Mucosa of gallbladder (tissue), 1 donor: Measurements from ENCODE around the gene CELF2. TPM values are rescaled to one million over a fixed set of nuclear protein-coding genes. Genes with fewer than 3 reads are reported as not detected.

ENCODE experiments used
- DNase-seq: peaks from one replicate; pipeline ENCODE4 v3.0.0-alpha.2; 2020; ENCODE audit warnings: low spot score
- total RNA-seq: library from RNA; stranded (reverse); gene quantifications from one replicate; pipeline ENCODE4 v1.2.1, GENCODE V29; 2021
- donor health status: DM: no; HTN: no; CAD: no.

CELF2 gene
- total RNA-seq, 1 donor from 2014 or later: 24.6 TPM

DNA sequence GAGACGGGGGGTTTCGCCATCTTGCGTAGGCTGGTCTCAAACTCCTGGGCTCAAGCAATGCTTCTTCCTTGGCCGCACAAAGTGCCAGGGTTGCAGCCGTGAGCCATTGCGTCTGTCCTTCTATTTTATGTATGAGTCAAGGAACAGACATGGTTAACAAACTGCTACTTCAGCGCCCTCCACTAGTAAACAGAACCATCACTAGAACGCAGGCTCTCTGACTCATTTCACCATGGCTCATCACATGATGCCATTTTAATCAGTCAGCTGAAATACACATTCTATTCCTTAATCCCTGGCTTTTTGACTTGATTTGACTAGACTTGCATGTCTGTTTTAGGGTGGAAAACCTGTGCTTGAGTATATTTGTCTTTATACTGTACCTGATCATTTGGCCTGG, 41.3 kb downstream of the CELF2 start:
- DNase-seq: no peak

DNA sequence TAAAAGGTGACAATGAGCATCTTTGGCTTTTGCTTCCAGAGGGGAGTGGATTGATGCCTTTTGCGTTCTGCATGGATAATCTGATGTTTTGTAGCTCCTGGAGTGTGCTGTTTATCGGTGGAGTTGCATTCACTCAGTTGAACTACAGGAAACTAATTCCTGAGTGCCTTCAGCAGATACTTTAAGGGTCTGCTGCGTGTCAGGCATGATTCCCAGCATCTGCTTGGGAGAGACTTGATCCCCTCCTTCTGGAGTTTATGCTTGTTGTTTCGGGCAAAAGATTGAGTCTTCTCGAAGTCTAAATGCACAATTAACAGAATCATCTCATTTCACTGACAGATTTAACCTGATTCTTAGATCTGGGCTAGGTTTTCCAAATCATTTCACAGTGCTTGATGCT, 46.2 kb downstream of the CELF2 start:
- DNase-seq: no peak

DNA sequence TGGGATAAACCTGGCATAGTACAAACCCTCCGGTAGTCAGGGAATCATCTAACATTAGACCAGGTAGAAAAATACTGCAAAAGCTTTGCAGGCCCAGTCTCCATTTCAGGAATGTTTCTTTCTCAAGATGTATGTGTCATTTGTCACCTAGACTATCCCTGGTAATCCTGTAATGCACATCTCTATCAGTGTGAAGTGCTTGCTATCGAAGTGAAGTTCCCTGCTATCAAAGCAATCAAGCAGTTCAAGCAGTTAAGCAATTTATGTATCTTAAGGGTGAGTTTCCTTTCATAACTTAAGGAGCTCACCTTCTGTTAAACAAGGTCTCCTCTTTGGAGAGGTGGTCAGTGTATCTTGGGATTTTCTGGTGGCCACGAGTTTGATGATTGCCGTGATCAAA, 47.2 kb downstream of the CELF2 start:
- DNase-seq: no peak

DNA sequence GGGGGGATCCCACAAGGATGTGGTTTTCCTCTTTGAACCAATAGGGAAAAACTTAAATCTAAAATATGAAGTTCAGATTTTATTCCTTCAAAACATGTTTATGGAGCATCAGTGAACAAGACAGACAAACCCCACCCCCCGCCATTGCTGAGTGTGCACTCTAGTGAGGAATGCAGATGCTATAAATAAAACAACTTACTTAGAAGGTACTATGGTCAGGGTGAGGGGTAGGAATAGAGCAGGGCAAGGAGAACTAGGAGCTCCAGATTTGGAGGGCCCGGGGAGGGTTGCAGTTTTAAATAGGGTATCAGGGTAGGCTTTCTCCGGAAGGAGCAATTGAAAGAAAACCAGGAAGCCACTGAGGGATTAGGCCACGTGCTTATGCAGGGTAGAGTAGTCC, 47.9 kb downstream of the CELF2 start:
- no peak for DNase-seq

DNA sequence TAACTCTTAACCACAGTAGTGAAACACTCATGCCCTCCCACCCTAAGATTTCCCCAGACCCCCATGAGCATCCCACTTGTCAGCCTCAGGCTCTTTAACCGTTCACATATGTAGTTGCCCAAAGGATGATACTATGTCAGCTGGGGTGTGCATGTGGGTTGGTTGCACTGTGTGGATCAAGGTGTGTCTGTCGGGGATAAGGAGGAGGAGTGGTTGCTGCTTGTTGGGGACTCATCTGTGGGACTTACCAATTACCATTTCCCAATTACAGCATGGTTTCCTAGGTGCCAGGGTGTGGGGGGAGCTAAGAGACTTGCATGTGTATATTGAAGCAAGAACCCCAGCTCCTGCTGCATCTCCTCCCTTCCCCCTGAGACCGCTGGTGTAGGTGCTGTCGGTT, 48.8 kb downstream of the CELF2 start:
- DNase-seq: no peak

DNA sequence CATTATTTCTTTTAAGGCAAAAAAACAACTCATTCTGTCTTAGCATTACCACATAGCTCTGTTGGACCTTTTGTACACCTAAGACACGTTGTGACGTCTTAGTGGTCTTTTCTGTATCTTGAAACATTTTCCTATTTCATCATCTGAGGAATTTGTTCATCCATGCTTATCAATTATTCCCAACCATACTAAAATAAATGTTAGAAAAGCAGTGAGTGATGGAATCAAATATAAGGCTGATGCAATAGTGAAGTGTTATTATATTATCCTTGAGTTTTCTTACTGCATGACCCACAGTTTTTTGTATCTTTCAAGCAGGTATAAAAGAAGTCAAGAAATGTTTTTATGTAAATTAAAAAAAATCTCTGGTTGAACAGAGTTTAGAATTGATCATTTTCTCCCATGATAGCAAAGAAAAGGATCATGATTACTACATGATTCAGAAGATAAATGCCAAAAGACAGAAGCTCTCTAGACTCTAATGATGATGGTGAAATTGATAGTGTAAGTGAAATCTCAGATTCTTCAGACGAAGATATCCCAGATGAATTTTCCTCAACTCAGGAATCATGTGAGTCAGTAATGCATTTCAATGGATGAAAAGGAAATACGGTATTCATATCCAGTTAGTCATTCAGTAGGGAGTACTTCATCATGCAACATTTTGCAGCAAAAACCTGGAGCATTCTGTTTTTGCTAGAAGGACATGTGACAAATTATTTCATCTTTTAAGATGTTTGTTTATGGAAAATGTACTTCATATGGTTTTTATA, 51.4 kb downstream of the CELF2 start:
- DNase-seq: no peak

DNA sequence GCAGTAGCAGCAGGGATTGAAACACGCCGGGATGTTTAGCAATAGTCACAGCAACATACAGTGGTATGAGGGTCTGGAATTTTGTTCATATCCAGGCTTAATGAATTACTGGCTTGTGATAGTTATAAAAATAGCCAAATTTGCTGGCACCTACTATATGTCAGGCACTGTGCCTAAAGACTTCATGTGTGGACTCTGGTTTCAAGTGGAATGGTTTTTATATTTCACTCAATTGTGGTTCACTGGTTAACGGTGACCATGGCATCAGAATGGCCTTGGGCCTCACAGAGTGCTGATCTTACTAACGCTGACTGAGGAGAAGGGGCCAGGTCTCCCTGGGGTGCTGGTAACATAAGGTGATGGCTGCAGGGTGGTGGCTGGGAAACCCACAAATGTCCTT, 55.7 kb downstream of the CELF2 start:
- DNase-seq: no peak

DNA sequence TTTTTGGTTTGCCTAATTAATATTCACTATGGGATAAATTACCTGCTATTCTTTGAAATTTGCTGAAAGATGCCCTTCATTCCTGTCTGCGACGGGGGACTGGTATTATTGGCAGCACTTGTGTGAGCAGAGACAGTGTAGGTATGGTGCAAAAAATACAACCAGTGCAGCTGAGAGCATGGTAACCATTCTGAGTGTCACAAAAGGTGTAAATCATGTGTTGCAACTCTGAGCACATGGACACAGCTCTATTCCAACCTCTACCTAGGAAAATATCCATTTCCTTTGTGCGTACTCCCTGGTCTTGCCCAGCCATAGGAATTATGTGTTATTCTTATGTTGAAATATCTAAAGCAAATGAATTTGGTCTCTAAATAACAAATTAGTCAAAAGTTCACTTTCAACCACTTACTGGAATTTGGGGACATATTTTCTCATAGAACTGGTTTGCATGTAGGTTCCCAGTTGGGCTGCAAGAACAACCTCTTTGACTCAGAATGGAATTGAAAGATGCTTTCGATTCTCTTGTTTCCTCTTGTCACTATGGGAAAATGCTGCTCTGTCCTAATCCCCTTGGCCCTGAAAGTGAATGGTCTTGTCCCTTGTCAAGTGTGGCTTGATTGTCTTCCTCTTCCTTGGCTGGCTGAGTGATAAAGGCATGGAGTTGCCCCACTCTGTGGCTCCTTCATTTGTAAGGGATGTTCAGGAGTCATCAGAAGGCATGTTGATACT, 57.0 kb downstream of the CELF2 start:
- no peak for DNase-seq

DNA sequence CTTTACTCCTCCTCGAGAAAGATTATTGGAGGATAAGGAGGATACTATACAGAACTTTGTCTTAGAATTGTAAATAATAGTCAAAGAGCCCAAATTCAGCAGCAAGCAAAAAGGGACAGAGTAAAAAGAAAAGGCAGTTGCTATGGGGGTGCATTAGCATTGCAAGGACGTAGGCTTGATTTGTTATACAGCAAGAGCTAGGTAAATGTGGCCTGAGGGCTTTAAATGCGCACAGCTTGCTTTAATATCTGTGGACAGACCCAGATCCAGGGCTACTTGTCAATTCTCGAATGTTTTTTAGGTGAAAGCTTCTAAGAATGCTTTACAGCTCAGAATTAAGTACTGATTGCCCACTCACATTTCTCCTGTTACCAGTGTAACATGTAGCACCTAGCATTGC, 58.5 kb downstream of the CELF2 start:
- no peak for DNase-seq

DNA sequence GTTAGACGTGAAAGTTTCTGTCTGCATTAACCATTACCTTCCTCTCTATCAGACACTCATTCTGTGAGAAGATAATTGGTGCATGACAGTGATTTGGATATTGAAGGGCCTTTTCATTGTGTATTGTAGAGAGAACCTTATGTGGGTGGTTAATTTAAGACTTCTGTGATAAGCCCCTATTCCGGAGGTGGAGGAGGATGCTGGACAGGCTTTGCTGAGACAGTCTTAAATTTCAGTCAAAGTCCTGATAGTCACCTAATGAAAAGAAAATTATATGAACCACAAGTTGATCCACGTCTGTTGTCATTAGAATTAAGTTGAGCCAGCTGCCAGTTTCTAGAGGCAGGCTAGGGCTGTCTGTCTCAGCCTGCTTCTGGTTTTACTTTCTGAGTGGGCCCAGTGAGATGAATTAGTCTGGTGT, 62.9 kb downstream of the CELF2 start:
- no peak for DNase-seq

DNA sequence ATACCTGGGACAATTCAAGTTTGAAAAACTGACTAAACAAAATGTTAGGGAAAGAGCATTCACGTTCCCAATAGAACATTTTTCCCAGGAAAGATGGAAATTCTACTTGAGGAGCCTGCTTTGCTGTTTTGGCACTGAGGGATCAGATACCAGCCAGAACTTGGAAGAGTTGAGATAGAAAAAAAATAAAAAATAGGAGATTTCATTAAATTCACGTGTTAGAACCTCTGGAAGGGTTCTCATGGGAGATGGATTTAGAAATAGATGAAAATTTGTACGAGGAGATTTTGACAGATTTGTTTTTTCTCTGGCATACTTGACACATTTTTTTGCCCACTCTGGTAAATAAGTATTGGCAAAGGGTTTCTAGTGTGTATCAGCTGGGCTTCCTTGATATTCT, 63.7 kb downstream of the CELF2 start:
- DNase-seq: no peak

DNA sequence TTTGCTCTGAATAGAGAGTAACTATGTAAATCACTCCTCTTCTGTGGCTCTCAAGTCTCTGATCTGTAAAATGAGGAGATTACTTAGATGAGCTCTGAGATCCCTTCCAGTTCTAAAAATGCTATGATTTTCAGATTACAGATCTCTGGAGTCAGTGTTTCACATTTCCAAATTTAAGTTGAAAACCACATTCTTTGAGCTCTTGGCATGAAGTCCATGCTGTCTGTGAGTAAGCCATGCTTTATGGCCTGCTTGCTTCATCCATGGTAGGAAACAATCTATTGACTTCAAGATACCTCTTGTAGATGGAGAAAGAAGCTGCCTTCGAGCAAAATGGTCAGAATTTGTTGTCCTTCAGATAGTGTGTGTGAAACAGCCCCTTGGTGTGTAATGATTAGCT, 64.9 kb downstream of the CELF2 start:
- DNase-seq: no peak

DNA sequence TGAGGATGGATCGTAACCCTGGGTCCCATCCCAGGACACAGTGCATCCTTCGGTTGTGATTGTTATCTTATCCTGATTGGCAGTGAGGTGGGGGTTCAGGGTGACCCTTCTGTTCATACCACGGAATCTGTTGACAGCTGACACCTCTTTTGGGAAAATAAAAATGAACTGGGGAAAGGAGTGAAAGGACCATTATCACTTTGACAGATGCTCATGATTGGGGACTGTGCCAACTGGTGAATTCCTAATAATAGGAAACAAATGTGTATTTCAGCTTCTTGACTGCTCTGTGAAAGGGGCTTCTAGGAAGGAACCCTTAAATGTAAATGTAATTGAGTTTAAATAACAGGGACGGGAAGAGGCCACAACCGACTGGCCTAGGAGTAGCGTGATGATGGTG, 65.4 kb downstream of the CELF2 start:
- no peak for DNase-seq

DNA sequence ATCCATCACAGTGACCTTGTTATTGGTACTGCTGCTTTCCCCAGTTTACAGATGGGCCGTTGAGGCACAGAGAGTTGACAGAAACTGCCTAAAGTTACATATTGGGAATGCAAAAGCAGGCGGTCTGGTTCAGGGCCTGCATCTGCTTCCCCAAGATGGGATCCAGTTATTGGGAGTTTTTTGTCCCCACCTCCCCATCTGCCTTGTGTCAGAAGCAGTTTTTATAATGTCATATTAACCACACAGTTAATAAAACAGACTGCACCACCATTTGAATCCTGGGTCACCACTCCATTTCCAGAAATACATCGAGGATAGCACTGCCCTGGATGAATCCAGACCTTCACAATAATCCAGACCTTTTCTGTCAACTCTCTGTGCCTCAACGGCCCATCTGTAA, 67.9 kb downstream of the CELF2 start:
- DNase-seq: no peak

DNA sequence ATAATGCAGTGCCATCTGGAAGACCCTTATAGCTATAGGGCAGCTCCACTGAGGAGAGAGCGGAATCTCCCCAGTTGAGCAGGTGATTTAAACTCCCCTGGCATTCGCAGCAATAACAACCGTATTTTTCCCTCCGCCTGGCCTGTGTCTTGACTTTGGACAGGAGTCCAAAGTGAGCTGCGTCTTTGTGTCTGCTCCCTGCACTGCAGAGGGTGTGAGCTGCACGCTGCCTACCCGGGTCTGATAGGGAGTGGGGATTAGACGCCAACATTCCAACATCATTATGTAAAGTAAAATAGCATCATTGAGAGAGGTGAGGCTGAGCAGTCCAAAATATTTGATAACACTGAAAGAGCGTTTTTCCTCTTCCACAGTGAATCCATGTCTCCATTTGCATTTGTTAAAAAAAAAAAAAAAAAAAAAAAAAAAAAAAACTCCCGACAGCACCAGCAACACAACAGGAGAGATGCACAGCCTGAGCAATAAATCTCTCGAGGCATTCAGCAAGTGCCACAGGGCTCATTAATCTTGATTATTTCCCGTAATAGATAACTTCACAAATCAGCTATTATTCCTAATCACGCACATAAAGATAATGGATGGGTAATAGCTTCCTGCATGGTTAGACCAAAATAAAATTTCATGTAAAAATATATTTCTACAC, 68.6 kb downstream of the CELF2 start:
- no peak for DNase-seq

DNA sequence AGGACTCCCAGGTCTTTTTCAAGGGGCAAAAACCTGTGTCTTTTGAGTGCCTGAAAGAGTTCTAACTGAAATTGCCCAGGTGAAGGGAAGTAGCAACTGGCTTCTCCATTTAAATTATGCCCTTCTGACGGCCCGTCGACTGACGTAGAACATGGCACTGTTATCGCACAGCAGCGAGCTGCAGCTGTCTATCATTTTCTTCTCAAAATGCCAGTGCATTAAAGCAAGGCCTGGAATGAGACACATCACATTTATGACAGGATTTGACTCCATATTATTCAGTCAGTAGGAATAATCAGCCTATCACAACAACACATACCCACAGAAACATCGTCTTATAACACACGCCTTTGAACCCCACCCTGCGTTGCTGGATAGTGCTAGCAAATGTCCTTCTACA, 69.7 kb downstream of the CELF2 start:
- DNase-seq: no peak

DNA sequence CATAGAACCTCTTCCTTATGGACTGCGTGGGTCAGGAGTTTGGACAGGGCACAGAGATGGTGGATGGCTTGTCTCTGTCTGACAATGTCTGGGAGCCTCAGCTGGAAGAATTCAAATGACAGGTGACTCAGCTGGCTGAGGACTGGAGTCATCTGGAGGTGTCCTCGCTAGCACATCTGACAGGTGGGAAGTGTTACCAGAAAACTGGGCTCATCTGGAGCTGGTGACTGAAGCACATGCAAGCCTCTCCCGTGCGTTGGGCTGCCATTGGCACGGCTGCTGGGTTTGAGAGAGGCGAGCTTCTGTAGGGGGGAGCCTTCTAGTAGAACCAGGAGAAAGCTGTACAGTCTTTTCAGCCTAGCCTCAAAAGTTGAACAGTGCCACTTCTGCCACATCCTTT, 71.0 kb downstream of the CELF2 start:
- DNase-seq: no peak

DNA sequence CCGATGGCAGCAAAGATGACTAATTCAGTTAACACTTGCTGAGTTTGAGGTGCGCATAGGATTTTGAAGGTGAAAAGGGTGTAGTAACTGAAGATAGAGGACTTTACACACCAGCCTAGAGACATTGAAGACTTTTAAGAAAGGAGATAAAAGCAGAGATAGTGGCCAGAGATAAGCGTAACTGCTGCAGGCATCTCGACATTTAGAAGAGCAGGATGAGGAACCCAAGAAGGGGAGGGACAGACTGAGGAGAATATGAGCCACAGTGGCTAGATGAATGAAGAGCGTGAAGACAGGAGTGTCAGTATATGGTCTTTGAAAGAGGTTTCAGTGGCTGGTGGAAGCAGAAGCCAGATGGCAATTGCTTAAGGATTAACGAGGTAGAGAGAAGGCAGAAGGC, 71.6 kb downstream of the CELF2 start:
- no peak for DNase-seq

DNA sequence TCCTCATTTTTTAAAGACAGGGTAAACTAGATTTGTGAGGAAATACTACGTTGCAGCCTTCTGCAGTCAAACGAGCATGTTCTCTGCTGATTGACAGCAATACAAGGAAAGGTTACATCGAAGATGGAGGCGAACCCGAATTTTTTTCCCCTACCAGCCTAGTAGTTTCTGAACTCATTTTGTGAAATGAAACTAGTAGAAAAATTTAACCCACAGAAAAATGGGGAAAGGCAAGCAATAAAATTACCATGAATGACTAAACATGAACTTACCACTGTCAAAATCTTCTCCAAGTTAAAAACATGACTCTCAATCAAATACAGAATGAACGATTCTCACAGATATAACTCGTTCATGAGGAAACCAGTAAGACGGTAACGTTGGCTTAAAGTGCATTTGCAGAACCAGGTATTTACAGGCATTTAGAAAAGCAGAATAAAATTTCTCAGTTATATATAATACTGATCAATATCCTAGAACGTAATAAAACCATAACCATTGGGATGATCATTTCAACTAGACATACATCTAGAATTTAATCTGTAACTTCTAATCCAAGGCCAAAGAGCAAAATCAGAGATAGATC, 73.9 kb downstream of the CELF2 start:
- DNase-seq: no peak

DNA sequence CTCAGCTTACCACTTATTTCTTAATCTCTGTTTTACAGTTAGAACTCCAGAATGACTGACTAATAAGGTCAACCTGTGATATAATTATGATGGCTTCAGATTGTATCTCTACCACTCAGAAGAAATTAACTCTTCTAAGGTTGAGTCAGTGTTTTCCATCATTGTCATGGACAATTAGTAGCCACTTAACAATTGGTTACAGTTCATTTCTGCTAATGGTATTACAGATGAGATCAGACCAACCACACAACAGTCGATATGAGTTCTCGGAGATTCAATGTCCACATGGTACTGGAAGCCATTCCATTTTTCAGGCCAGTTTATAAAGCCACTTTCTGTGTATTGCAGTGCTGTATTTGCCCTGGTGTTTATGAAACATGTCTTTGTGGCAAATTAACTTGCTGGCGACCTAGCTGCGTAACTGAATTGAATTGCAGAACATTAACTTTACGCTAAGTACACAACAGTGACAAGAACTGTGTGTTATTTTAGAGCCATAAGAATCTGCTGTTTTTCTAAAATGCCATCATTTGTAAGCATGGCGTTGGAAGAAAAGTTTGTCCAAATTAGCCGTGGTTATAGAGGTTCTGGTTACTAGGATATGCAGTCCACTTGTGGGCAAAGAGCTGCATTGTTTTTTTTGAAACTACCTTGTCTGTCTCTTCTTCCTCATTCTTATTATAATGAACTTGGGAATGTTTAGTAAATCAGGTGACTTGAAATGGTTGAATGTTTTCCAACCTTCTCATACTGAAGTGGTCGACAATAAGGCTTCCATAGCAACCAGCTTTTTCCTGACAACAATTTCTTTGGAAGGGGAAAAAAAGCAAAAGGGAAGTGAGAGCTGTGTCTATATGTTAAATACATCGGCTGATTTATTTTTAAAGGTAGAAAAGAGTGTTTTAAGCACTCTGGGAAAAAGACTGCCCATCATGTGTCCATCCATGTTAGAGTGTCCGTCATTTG, 76.4 kb downstream of the CELF2 start:
- DNase-seq: no peak

DNA sequence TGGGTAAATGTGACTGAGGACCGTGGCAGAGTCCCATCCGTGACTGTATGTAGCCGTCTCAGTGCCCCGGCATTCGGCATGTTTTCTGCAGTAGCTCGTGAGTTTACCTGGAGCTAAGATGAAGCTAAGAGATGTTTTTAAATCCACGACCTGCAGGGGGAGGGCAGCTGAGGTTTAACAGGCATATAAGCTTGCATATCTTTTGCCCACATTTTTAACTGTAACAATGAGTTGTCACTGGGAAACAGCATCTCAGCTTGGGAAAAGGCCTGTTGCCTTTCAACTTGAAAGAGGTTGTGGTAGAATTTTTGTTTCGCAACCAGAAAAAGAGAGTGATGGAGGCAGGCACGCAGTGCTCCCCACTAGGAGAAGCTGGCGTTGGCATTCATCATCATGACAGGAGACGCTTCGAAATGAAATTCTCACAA, 77.7 kb downstream of the CELF2 start:
- DNase-seq: no peak
